Measurements from ENCODE around the gene RRM2. TPM values are rescaled to one million over a fixed set of nuclear protein-coding genes. Genes with fewer than 3 reads are reported as not detected.

The RRM2 gene
- polyA plus RNA-seq (ENCODE audit: low read depth in 6 of 6): under 1 TPM in 2 of 6 donors, not detected in 4; 0.15 to 0.24 TPM

DNA sequence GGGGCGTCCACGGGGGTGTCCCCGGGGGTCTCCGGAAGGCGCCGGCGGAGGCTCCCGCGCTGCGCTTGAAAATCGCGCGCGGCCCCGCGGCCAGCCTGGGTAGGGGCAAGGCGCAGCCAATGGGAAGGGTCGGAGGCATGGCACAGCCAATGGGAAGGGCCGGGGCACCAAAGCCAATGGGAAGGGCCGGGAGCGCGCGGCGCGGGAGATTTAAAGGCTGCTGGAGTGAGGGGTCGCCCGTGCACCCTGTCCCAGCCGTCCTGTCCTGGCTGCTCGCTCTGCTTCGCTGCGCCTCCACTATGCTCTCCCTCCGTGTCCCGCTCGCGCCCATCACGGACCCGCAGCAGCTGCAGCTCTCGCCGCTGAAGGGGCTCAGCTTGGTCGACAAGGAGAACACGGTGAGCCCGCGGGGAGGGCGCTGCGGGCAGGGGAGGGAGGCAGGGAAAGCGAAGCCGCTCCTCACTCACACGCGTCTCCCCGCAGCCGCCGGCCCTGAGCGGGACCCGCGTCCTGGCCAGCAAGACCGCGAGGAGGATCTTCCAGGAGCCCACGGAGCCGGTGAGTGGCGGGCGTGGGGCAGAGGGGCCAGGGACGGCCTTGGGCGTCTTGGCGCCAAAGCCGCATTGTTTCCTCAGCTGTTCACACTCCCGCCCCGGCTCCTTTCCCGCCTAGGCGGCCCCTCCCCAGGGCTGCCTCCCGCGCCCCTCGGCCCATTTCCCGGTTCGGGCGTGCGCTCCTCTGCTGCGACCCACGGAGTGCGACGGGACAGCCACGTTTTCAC is at the start of gene RRM2:
RRM2 (plus strand) TSS at position 240 of the 781 bp plus-strand sequence; CDS start at position 300, 60 bp downstream.
- peaks cover 8 to 16% (median 16%) of the 10 kb centered on the region in 3 donors for H3K27me3 Mint-ChIP-seq
- H3K27ac Mint-ChIP-seq: peak within 1 kb of the TSS in 5 of 6 donors; percentile 26 to 83 (median 31)
- H3K9me3 Mint-ChIP-seq: no peaks in the 10 kb centered on the region
- no peaks in the 10 kb centered on the region for H3K36me3 Mint-ChIP-seq
- peaks cover 14 to 32% (median 22%) of the 10 kb centered on the region in 3 donors for H3K4me1 Mint-ChIP-seq
- ATAC-seq (ENCODE audit: low read depth in 2 of 2) (peak; percentile 78 to 84), DNase-seq (peak; percentile 81)
- peak within 1 kb of the TSS; percentile 83 to 99 (median 90) for H3K4me3 Mint-ChIP-seq

DNA sequence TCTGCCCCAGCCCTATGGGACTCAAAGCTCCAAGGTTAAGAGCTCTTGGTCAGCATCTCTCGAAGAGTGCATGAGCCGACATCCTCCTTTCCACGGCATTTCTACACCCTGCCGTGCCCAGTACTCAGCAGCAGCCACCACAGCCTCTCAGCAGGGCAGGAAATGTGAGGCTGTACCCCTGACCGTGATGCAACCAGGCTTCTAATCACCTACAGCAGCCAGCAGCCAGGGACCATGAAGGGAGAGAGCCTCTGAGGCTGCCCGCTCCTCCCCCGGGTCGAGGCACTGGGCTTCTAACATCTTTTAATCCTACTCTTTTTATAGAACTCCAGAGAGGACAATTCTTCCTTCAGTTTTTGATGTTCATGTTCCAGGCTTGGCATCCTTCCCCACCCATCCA is 48.8 kb upstream of the RRM2 start:
- Mint-ChIP-seq H3K36me3 (peaks cover 0 to 8% of the 10 kb centered on the region in 2 donors), H3K9me3 (peaks cover 0 to 1% (median 0%) of the 10 kb centered on the region in 7 donors), H3K4me1 (peaks cover 5 to 12% (median 6%) of the 10 kb centered on the region in 3 donors), H3K27me3 (peaks cover 48 to 75% (median 64%) of the 10 kb centered on the region in 3 donors), H3K4me3 (peak overlapping the region in 1 of 8 donors; percentile 64), H3K27ac (no peak overlapping the region)
- ATAC-seq (ENCODE audit: low read depth in 2 of 2): no peak
- DNase-seq: no peak

DNA sequence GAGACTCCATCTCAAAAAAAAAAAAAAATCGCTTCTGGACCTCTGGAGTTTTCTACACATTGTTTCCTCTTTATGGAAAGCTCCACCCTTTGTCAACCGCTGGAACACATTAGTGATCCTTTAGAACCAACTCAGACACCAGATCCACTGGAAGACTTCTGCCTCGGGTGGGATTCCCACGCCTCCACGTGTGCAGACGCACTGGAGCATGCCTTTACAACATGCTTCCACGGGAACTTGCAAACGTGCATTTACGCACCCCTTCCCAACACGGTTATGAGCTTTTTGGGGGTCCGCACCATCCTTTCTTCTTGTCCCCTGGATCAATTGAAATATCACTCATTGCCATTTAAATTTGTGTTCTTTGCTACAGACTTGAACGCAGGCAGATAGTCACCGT is 47.4 kb upstream of the RRM2 start:
- no peak overlapping the region for H3K4me3 Mint-ChIP-seq
- ATAC-seq (ENCODE audit: low read depth in 2 of 2): no peak
- peaks cover 55 to 82% (median 71%) of the 10 kb centered on the region in 3 donors for H3K27me3 Mint-ChIP-seq
- no peak overlapping the region for H3K27ac Mint-ChIP-seq
- no peak for DNase-seq
- peaks cover 0 to 1% (median 0%) of the 10 kb centered on the region in 7 donors for H3K9me3 Mint-ChIP-seq
- peaks cover 5 to 8% of the 10 kb centered on the region in 2 donors for H3K36me3 Mint-ChIP-seq
- H3K4me1 Mint-ChIP-seq: peaks cover 12 to 19% (median 12%) of the 10 kb centered on the region in 3 donors

DNA sequence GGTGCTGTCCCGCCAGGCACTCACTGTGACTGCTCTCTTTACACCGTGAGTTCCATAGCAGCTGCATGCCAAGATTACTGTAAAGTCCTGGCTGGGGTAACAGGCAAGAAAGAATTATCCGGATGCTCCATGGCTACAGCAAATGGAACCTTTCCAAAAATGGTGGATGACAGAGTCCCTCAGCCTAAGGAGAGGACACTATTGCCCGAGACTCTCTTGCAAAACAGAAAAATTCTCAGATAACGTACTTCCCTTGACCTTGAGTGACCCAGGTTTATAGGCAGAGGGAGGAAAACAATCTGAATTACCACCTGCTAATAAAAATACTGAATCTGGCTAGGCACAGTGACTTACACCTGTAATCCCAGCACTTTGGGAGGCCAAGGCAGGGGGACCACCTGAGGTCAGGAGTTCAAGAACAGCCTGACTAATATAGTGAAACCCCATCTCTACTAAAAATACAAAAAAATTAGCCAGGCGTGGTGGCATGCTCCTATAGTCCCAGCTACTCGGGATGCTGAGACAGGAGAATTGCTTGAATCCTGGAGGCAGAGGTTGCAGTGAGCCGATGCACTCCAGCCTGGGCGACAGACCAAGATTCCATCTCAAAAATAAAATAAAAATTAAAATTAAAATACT is 46.8 kb upstream of the RRM2 start:
- peaks cover 55 to 82% (median 71%) of the 10 kb centered on the region in 3 donors for H3K27me3 Mint-ChIP-seq
- H3K4me1 Mint-ChIP-seq: peaks cover 12 to 19% (median 12%) of the 10 kb centered on the region in 3 donors
- no peak for DNase-seq
- H3K27ac Mint-ChIP-seq: no peak overlapping the region
- H3K4me3 Mint-ChIP-seq: no peak overlapping the region
- peaks cover 0 to 1% (median 0%) of the 10 kb centered on the region in 7 donors for H3K9me3 Mint-ChIP-seq
- peaks cover 5 to 8% of the 10 kb centered on the region in 2 donors for H3K36me3 Mint-ChIP-seq
- ATAC-seq (ENCODE audit: low read depth in 2 of 2): no peak

DNA sequence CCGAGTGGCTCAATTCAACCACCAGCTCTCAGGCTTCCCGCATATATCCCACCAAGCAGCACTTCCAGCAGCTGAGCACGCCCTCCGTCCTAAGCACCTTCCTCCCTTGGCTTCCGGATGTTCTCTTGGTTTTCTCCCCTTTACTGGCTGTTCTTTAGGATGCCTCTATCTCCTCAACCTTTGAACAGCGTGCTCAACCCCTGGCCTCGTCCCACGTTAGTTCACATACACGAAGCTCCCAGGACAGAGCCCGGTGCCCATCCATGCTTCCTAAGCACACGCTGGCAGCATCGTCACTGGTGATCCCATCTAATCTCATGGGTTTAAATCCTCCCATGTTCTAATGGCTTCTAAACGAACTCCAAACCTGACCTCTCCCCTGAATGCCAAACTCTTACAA is 46.0 kb upstream of the RRM2 start:
- Mint-ChIP-seq H3K27me3 (peaks cover 62 to 82% (median 73%) of the 10 kb centered on the region in 3 donors), H3K36me3 (peaks cover 5 to 8% of the 10 kb centered on the region in 2 donors), H3K4me3 (no peak overlapping the region), H3K4me1 (peaks cover 12 to 19% (median 18%) of the 10 kb centered on the region in 3 donors), H3K9me3 (peaks cover 0 to 1% (median 0%) of the 10 kb centered on the region in 7 donors), H3K27ac (no peak overlapping the region)
- DNase-seq: no peak
- ATAC-seq (ENCODE audit: low read depth in 2 of 2): no peak

DNA sequence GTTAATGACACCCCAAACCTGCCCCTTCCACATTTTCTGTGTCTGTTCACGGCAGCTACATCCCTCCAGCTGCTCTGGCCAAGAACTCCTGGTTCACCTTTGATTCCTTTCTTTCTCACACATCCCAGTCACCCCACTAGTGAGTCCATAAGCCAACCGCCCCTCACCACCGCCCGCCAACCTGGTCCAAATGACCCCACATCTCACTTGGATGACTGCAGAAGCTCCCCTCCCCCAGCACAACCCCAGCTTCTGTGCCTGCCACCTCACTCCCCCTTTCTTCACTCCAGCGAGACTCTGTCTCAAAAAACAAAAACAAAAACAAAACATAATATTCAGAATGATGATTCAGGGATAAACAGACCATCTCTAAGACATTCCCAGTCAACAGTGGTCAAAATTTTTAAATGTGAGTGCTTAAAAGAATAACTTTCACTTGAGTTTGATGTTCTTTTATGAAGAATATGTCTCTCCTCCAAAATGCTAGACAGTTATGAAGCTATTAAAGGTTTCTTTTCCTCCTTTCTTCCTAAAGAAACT is 45.5 kb upstream of the RRM2 start:
- peaks cover 5 to 8% of the 10 kb centered on the region in 2 donors for H3K36me3 Mint-ChIP-seq
- peaks cover 62 to 84% (median 79%) of the 10 kb centered on the region in 3 donors for H3K27me3 Mint-ChIP-seq
- H3K9me3 Mint-ChIP-seq: peaks cover 0 to 1% (median 0%) of the 10 kb centered on the region in 7 donors
- no peak for DNase-seq
- H3K27ac Mint-ChIP-seq: no peak overlapping the region
- ATAC-seq (ENCODE audit: low read depth in 2 of 2): no peak
- peak overlapping the region in 1 of 8 donors; percentile 34 for H3K4me3 Mint-ChIP-seq
- H3K4me1 Mint-ChIP-seq: peaks cover 12 to 21% (median 19%) of the 10 kb centered on the region in 3 donors

DNA sequence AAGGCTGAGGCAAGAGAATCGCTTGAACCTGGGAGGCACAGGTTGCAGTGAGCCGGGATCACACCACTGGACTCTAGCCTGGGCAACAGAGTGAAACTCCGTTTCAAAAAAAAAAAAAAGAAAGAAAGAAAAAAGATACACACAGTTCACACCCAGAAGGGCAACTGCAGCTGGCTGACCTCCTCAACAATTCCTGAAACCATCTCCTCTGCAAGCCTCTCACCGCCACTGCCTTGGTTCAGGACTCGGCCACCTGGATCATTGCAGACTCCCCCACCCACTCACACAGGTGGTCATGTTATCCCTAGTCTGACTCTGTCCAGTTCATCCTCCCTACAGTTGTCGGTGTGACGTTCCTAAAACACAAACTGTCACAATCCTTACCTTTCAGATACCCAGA is 44.5 kb upstream of the RRM2 start:
- peaks cover 7 to 17% (median 11%) of the 10 kb centered on the region in 3 donors for H3K4me1 Mint-ChIP-seq
- H3K36me3 Mint-ChIP-seq: peaks cover 5 to 8% of the 10 kb centered on the region in 2 donors
- DNase-seq: no peak
- no peak overlapping the region for H3K27ac Mint-ChIP-seq
- H3K9me3 Mint-ChIP-seq: no peaks in the 10 kb centered on the region
- no peak for ATAC-seq (ENCODE audit: low read depth in 2 of 2)
- peak overlapping the region in 4 of 8 donors; percentile 12 to 72 (median 38) for H3K4me3 Mint-ChIP-seq
- H3K27me3 Mint-ChIP-seq: peaks cover 60 to 81% (median 77%) of the 10 kb centered on the region in 3 donors

DNA sequence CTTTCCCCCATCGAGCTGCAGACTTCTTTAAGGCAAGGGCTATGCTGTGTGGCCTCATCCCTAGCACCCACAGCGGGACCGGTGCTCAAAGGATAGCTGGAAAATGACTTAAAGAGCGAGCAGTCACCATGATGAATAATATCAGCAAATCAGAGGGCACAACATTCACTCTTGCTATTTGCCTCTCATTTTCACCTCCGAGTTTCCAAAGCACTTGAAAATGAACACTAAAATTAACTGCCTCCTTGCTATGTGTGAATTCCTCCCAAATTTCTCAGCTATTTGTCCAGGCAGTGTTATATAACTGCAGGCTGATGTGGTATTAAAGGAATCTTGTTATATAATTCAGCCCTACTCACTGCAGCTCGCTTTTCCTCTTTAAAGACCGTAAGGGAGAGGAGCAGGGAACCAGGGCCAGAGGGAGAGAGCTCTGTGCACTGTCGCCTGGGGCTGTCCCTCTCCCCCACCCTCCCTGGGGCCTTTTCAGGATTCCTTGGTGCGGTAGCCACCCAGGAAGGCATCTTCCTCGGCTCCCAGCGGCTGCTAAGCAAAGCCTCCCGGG is 43.8 kb upstream of the RRM2 start:
- no peaks in the 10 kb centered on the region for H3K9me3 Mint-ChIP-seq
- ATAC-seq (ENCODE audit: low read depth in 2 of 2): peak; percentile 4 to 8
- peaks cover 62 to 81% (median 77%) of the 10 kb centered on the region in 3 donors for H3K27me3 Mint-ChIP-seq
- DNase-seq: no peak
- H3K4me3 Mint-ChIP-seq: peak overlapping the region; percentile 75 to 91 (median 83)
- H3K36me3 Mint-ChIP-seq: peaks cover 5 to 8% of the 10 kb centered on the region in 2 donors
- H3K4me1 Mint-ChIP-seq: peaks cover 7 to 17% (median 11%) of the 10 kb centered on the region in 3 donors
- peak overlapping the region in 2 of 6 donors; percentile 18 to 45 for H3K27ac Mint-ChIP-seq

DNA sequence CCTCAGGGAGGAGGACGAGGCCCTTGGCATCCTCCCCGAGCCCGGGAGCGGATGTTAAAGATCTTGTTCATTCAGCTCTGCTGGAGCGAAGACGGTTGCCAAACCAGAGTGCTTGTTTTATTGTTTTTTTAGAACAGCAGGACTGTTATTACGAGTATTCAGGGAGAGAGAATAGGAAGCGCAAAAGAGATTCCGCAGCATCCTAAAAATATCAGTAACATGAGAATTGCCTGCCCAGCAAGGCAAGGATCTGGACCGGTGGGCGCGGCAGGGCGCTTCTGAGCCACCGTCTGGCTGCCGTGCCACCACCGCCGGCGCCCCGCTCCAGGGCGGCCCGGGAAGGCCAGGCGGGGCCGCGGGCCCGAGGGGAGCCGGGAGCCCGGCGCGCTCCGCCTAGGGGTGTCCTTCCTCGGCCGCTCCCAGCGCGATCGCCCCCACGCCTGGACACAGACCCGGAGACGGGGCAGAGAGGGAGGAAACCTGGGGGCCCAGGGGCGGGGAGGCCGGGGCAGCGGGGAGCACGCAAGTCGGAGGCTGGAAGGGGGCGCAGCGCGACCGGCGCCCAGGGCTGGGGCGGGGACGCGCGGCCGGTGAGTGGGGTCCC is 43.2 kb upstream of the RRM2 start:
- Mint-ChIP-seq H3K27ac (peak overlapping the region in 1 of 6 donors; percentile 45), H3K4me1 (peaks cover 7 to 17% (median 11%) of the 10 kb centered on the region in 3 donors), H3K36me3 (peaks cover 5 to 8% of the 10 kb centered on the region in 2 donors), H3K9me3 (no peaks in the 10 kb centered on the region), H3K4me3 (peak overlapping the region; percentile 75 to 91 (median 83)), H3K27me3 (peaks cover 61 to 81% (median 77%) of the 10 kb centered on the region in 3 donors)
- ATAC-seq (ENCODE audit: low read depth in 2 of 2): peak; percentile 47 to 55
- no peak for DNase-seq

DNA sequence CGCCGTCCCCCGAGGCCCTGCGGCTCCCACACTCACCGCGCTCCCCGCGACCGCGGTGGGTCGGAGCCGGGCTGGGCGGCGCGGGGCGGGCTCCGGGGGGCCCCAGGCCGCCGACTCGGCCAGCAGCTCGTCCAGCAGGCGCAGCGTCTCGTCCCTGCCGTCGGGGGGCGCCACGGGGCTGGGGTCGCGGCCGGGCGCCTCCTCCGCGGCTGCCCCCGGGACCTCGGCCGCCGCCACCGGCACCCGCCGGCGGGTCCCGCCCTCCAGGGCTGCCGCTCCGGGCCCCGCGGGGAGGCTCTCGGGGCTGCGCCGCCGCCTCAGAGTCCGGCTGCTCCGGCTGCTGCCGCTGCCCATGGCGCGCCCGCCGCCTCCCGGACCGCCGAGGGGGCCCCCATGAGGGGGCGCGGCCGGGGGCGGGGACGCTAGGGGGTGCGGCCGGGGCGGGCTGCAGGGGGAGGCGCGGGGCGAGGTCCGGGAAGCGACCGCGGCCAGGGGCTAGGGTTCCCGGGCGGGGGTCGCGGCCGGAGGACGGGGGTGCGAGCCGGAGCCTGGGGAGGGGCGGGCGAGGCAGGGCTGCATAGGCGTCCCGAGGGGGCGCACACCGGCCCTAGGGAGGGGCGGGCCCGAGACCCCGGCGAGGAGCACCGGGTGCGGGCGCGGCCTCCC is 42.5 kb upstream of the RRM2 start, which contains the start of gene CYS1:
CYS1 (minus strand) TSS at position 542 of the 666 bp plus-strand sequence; CDS start at position 354, 188 bp downstream.
- Mint-ChIP-seq H3K27ac (peak within 1 kb of the TSS in 2 of 6 donors; percentile 45 to 79), H3K27me3 (peaks cover 62 to 81% (median 77%) of the 10 kb centered on the region in 3 donors), H3K36me3 (peaks cover 5 to 8% of the 10 kb centered on the region in 2 donors), H3K4me3 (peak within 1 kb of the TSS; percentile 75 to 91 (median 83)), H3K4me1 (peaks cover 7 to 17% (median 11%) of the 10 kb centered on the region in 3 donors), H3K9me3 (no peaks in the 10 kb centered on the region)
- ATAC-seq (ENCODE audit: low read depth in 2 of 2): peak; percentile 50 to 58
- no peak for DNase-seq

DNA sequence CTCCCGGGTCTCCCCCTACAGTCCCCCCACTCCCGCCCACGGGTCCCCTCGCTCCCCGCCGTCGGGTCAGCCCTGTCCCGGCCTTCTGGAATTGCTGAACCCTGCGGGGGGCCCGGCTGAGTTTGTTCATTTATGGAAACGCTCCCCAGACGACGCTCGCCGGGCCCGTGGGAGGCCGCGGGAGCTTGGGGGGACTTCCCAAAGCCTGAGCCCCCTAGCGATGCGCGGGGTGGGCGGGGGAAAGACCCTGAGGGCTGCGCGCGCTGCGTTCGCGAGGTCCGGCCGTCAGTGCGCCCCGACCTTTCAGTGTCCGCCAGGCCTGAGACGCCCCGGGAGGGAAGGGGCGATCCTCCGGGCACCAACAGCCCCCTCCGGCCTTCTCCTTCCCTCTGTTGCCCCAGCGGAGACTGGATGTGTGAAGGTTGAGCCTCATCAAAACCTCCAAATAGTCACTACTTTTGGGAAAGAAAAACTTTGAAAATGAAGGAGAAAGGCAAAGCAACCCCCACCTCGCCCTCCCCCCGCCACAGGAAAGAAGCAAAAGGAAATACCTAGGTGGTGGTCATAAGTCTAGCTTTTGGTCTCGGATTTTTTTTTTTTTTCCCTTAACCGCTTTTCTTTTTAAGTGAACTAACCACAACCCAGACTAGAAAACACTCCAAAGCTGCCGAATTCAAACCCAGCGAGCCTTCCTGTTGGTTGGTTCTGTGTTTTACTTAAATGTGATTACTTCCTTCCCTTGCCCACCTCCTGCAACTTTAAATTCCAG is 41.8 kb upstream of the RRM2 start:
- H3K27ac Mint-ChIP-seq: peak overlapping the region in 1 of 6 donors; percentile 79
- ATAC-seq (ENCODE audit: low read depth in 2 of 2): peak; percentile 21 to 46
- DNase-seq: no peak
- H3K36me3 Mint-ChIP-seq: peaks cover 5 to 8% of the 10 kb centered on the region in 2 donors
- H3K27me3 Mint-ChIP-seq: peaks cover 60 to 81% (median 77%) of the 10 kb centered on the region in 3 donors
- H3K4me1 Mint-ChIP-seq: peaks cover 7 to 17% (median 11%) of the 10 kb centered on the region in 3 donors
- no peaks in the 10 kb centered on the region for H3K9me3 Mint-ChIP-seq
- H3K4me3 Mint-ChIP-seq: peak overlapping the region; percentile 42 to 87 (median 73)
